Cardiac fibroblast (primary cell): ENCODE data around the gene TPGS2.

Source experiments
- DNase-seq, 2 donors: peaks; one replicate each; pipeline versions ENCODE4 v3.0.0 to v3.0.0-alpha.2; 2010; ENCODE audit warnings: low read depth in 2 of 2
- H3K4me3 ChIP-seq, 2 donors: replicated peaks in 1 of 2; 1 replicate in 1 of 2; 2 replicates in 1 of 2; pipeline ENCODE4 v1.5.1; 2011; ENCODE audit warnings: low read depth in 2 of 2, low read length in 2 of 2, mild to moderate bottlenecking in 2 of 2, moderate library complexity in 1 of 2
- TF ChIP-seq, protein P1 (sequence below): IDR thresholded peaks from one replicate; pipeline ENCODE4 v1.5.1; 2011; ENCODE audit warnings: low read depth, mild to moderate bottlenecking, low read length, inconsistent platforms

Gene TPGS2

DNA sequence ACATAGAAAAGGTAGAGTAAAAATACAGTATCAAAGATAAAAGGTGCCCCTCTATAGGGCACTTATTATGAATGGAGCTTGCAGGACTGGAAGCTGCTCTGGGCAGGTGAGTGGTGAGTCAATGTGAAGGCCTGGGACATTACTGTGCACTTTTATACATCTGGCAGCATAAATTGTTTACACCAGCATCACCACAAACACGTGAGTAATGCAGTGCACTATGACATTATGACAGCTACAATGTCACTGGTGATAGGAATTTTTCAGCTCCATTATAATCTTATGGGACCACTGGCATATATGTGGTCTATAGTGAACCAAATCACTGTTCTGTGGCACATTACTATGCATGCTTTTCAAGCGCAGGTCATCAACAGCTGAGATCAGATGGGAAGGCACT, 48.1 kb downstream of the TPGS2 start:
- no peak overlapping the region for H3K4me3 ChIP-seq
- DNase-seq, result no peak
- TF ChIP-seq, protein P1, sequence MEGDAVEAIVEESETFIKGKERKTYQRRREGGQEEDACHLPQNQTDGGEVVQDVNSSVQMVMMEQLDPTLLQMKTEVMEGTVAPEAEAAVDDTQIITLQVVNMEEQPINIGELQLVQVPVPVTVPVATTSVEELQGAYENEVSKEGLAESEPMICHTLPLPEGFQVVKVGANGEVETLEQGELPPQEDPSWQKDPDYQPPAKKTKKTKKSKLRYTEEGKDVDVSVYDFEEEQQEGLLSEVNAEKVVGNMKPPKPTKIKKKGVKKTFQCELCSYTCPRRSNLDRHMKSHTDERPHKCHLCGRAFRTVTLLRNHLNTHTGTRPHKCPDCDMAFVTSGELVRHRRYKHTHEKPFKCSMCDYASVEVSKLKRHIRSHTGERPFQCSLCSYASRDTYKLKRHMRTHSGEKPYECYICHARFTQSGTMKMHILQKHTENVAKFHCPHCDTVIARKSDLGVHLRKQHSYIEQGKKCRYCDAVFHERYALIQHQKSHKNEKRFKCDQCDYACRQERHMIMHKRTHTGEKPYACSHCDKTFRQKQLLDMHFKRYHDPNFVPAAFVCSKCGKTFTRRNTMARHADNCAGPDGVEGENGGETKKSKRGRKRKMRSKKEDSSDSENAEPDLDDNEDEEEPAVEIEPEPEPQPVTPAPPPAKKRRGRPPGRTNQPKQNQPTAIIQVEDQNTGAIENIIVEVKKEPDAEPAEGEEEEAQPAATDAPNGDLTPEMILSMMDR, result no peak

- no peak for DNase-seq
- TF ChIP-seq, protein P1, result no peak
These were observed 51.2 kb downstream of the TPGS2 start for GRCh38 chr18:36777566-36777965.

GRCh38 chr18:36776650-36777049, 52.2 kb downstream of the TPGS2 start:
- H3K4me3 ChIP-seq, result no peak overlapping the region
- DNase-seq, result no peak
- TF ChIP-seq, protein P1, result no peak

More at GRCh38 chr18:36777566-36777965, 51.2 kb downstream of the TPGS2 start:
- no peak overlapping the region for H3K4me3 ChIP-seq

GRCh38 chr18:36775396-36775795, 53.4 kb downstream of the TPGS2 start:
- no peak overlapping the region for H3K4me3 ChIP-seq
- TF ChIP-seq, protein P1, result no peak
- DNase-seq, result peak in 1 of 2 donors; percentile 10

- DNase-seq, result peak in 1 of 2 donors; percentile 20
- TF ChIP-seq, protein P1, result no peak
These were observed 56.5 kb downstream of the TPGS2 start for GRCh38 chr18:36772241-36772723.

GRCh38 chr18:36771245-36771644, 57.6 kb downstream of the TPGS2 start:
- TF ChIP-seq, protein P1, result no peak
- H3K4me3 ChIP-seq, result no peak overlapping the region
- no peak for DNase-seq

More at GRCh38 chr18:36772241-36772723, 56.5 kb downstream of the TPGS2 start:
- no peak overlapping the region for H3K4me3 ChIP-seq
